ENCODE data around the gene LTBP1. TPM values are rescaled to one million over a fixed set of nuclear protein-coding genes. Genes with fewer than 3 reads are reported as not detected.

Gene LTBP1
- total and polyA plus RNA-seq, 2 experiments from 2014 or later: 15.7 to 49.8 TPM

DNA sequence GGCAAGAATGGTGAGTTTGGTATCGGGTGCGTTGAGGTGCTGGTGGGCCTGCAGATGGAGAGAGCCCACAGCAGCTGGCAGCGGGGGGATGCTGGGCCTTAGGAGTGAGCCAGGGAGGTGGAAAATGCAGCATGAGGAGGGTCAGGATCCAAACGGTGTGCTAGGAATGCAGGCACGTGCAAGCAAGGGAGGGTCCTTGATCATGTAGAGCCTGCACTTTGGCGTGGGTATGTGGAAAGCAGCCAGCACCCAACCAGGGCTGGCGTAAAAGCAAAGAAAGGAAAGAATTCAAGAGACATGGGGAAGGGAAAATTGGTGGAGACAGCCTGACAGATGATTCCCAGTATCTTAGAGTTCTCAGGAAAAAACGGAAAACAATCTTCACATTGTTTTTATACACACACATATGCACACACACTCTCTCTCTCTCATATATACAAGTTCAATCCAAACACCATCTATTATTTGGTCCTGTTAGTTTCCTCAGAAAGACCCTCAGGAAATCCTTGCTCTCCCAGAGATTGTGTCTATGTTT lies 46.3 kb downstream of the LTBP1 start:
- H3K27me3 Mint-ChIP-seq (ENCODE audit: insufficient read depth, low read depth, poor library complexity): peaks cover 4% of the 10 kb centered on the region
- H3K9me3 Mint-ChIP-seq: no peaks in the 10 kb centered on the region
- Histone ChIP-seq H3K27ac (ENCODE audit: low read depth) (no peak overlapping the region), H4K20me1 (replicated peaks; ENCODE audit: insufficient read depth) (no peaks in the 10 kb centered on the region), H3K27me3 (ENCODE audit: insufficient read depth) (no peaks in the 10 kb centered on the region), H3K4me2 (no peak overlapping the region), H2AFZ (no peak overlapping the region), H3K4me3 (no peak overlapping the region), H3F3A (replicated peaks; ENCODE audit: low read depth) (no peaks in the 10 kb centered on the region), H3K36me3 (ENCODE audit: insufficient read depth) (no peaks in the 10 kb centered on the region), H3K9me2 (ENCODE audit: insufficient read depth) (no peaks in the 10 kb centered on the region; the same call in 1 of the 2 replicates), H3K4me1 (ENCODE audit: insufficient read depth) (no peaks in the 10 kb centered on the region), H3K79me2 (replicated peaks; ENCODE audit: insufficient read depth) (no peaks in the 10 kb centered on the region; the same call in 1 of the 2 replicates)
- ATAC-seq: no peak
- DNase-seq (ENCODE audit: low spot score): no peak
- no peak overlapping the region for H3K27ac Mint-ChIP-seq
- no peak for TF ChIP-seq NANOG (IDR thresholded peaks at IDR 0.05; ENCODE audit: borderline replicate concordance)
- TF ChIP-seq, protein P1, sequence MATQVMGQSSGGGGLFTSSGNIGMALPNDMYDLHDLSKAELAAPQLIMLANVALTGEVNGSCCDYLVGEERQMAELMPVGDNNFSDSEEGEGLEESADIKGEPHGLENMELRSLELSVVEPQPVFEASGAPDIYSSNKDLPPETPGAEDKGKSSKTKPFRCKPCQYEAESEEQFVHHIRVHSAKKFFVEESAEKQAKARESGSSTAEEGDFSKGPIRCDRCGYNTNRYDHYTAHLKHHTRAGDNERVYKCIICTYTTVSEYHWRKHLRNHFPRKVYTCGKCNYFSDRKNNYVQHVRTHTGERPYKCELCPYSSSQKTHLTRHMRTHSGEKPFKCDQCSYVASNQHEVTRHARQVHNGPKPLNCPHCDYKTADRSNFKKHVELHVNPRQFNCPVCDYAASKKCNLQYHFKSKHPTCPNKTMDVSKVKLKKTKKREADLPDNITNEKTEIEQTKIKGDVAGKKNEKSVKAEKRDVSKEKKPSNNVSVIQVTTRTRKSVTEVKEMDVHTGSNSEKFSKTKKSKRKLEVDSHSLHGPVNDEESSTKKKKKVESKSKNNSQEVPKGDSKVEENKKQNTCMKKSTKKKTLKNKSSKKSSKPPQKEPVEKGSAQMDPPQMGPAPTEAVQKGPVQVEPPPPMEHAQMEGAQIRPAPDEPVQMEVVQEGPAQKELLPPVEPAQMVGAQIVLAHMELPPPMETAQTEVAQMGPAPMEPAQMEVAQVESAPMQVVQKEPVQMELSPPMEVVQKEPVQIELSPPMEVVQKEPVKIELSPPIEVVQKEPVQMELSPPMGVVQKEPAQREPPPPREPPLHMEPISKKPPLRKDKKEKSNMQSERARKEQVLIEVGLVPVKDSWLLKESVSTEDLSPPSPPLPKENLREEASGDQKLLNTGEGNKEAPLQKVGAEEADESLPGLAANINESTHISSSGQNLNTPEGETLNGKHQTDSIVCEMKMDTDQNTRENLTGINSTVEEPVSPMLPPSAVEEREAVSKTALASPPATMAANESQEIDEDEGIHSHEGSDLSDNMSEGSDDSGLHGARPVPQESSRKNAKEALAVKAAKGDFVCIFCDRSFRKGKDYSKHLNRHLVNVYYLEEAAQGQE (IDR thresholded peaks at IDR 0.05; ENCODE audit: unreplicated experiment): no peak
- no peak for TF ChIP-seq ZNF331 (CRISPR knock-in tag; IDR thresholded peaks at IDR 0.05; ENCODE audit: low read depth)
- TF ChIP-seq, protein P2, sequence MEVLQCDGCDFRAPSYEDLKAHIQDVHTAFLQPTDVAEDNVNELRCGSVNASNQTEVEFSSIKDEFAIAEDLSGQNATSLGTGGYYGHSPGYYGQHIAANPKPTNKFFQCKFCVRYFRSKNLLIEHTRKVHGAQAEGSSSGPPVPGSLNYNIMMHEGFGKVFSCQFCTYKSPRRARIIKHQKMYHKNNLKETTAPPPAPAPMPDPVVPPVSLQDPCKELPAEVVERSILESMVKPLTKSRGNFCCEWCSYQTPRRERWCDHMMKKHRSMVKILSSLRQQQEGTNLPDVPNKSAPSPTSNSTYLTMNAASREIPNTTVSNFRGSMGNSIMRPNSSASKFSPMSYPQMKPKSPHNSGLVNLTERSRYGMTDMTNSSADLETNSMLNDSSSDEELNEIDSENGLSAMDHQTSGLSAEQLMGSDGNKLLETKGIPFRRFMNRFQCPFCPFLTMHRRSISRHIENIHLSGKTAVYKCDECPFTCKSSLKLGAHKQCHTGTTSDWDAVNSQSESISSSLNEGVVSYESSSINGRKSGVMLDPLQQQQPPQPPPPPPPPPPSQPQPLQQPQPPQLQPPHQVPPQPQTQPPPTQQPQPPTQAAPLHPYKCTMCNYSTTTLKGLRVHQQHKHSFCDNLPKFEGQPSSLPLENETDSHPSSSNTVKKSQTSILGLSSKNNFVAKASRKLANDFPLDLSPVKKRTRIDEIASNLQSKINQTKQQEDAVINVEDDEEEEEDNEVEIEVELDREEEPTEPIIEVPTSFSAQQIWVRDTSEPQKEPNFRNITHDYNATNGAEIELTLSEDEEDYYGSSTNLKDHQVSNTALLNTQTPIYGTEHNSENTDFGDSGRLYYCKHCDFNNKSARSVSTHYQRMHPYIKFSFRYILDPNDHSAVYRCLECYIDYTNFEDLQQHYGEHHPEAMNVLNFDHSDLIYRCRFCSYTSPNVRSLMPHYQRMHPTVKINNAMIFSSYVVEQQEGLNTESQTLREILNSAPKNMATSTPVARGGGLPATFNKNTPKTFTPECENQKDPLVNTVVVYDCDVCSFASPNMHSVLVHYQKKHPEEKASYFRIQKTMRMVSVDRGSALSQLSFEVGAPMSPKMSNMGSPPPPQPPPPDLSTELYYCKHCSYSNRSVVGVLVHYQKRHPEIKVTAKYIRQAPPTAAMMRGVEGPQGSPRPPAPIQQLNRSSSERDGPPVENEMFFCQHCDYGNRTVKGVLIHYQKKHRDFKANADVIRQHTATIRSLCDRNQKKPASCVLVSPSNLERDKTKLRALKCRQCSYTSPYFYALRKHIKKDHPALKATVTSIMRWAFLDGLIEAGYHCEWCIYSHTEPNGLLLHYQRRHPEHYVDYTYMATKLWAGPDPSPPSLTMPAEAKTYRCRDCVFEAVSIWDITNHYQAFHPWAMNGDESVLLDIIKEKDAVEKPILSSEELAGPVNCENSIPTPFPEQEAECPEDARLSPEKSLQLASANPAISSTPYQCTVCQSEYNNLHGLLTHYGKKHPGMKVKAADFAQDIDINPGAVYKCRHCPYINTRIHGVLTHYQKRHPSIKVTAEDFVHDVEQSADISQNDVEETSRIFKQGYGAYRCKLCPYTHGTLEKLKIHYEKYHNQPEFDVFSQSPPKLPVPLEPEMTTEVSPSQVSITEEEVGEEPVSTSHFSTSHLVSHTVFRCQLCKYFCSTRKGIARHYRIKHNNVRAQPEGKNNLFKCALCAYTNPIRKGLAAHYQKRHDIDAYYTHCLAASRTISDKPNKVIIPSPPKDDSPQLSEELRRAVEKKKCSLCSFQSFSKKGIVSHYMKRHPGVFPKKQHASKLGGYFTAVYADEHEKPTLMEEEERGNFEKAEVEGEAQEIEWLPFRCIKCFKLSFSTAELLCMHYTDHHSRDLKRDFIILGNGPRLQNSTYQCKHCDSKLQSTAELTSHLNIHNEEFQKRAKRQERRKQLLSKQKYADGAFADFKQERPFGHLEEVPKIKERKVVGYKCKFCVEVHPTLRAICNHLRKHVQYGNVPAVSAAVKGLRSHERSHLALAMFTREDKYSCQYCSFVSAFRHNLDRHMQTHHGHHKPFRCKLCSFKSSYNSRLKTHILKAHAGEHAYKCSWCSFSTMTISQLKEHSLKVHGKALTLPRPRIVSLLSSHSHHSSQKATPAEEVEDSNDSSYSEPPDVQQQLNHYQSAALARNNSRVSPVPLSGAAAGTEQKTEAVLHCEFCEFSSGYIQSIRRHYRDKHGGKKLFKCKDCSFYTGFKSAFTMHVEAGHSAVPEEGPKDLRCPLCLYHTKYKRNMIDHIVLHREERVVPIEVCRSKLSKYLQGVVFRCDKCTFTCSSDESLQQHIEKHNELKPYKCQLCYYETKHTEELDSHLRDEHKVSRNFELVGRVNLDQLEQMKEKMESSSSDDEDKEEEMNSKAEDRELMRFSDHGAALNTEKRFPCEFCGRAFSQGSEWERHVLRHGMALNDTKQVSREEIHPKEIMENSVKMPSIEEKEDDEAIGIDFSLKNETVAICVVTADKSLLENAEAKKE (CRISPR knock-in tag; IDR thresholded peaks at IDR 0.05): no peak
- TF ChIP-seq STAT1 (IDR thresholded peaks at IDR 0.05; ENCODE audit: unreplicated experiment): no peak
- TF ChIP-seq, protein P3, sequence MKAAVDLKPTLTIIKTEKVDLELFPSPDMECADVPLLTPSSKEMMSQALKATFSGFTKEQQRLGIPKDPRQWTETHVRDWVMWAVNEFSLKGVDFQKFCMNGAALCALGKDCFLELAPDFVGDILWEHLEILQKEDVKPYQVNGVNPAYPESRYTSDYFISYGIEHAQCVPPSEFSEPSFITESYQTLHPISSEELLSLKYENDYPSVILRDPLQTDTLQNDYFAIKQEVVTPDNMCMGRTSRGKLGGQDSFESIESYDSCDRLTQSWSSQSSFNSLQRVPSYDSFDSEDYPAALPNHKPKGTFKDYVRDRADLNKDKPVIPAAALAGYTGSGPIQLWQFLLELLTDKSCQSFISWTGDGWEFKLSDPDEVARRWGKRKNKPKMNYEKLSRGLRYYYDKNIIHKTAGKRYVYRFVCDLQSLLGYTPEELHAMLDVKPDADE (IDR thresholded peaks at IDR 0.05): no peak
- no peak for TF ChIP-seq POLR2AphosphoS5 (IDR thresholded peaks at IDR 0.05; ENCODE audit: low read depth)
- TF ChIP-seq CREB1 (CRISPR knock-in tag; IDR thresholded peaks at IDR 0.05; ENCODE audit: low read depth): no peak
- TF ChIP-seq, protein P4, sequence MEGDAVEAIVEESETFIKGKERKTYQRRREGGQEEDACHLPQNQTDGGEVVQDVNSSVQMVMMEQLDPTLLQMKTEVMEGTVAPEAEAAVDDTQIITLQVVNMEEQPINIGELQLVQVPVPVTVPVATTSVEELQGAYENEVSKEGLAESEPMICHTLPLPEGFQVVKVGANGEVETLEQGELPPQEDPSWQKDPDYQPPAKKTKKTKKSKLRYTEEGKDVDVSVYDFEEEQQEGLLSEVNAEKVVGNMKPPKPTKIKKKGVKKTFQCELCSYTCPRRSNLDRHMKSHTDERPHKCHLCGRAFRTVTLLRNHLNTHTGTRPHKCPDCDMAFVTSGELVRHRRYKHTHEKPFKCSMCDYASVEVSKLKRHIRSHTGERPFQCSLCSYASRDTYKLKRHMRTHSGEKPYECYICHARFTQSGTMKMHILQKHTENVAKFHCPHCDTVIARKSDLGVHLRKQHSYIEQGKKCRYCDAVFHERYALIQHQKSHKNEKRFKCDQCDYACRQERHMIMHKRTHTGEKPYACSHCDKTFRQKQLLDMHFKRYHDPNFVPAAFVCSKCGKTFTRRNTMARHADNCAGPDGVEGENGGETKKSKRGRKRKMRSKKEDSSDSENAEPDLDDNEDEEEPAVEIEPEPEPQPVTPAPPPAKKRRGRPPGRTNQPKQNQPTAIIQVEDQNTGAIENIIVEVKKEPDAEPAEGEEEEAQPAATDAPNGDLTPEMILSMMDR (conservative IDR thresholded peaks at IDR 0.05; ENCODE audit: low read depth in 2 of 2): no peak
- TF ChIP-seq EZH2 (IDR thresholded peaks at IDR 0.05; ENCODE audit: low read depth, unreplicated experiment): no peak
- no peak for TF ChIP-seq ZNF114 (CRISPR knock-in tag; IDR thresholded peaks at IDR 0.05)
- TF ChIP-seq EZH2phosphoT487 (IDR thresholded peaks at IDR 0.05; ENCODE audit: unreplicated experiment): no peak
- TF ChIP-seq JUNB (IDR thresholded peaks at IDR 0.05; ENCODE audit: unreplicated experiment): no peak
- H3K36me3 Mint-ChIP-seq (ENCODE audit: low read depth): no peaks in the 10 kb centered on the region; the same call in 2 of the 3 replicates
- H3K4me1 Mint-ChIP-seq: no peaks in the 10 kb centered on the region
- H3K4me3 Mint-ChIP-seq: no peak overlapping the region

All from GM23338 (cell line).